ENCODE data around the gene RNF224. TPM values are rescaled to one million over a fixed set of nuclear protein-coding genes. Genes with fewer than 3 reads are reported as not detected.

The RNF224 gene
- polyA plus RNA-seq, 1 donor from 2014 or later, result not detected

GRCh38 chr9:137244486-137245449, 17.5 kb downstream of the RNF224 start:
- Histone ChIP-seq H2AFZ (ENCODE audit: low read depth, low read length) (no peak overlapping the region), H3K27me3 (ENCODE audit: insufficient read depth, low read depth, low read length) (no peaks in the 10 kb centered on the region), H3K9ac (ENCODE audit: low read length) (no peak overlapping the region), H3K36me3 (ENCODE audit: insufficient read depth, low read length) (no peaks in the 10 kb centered on the region), H3F3A (ENCODE audit: insufficient read depth, low read length, poor library complexity, severe bottlenecking) (no peaks in the 10 kb centered on the region), H3K4me3 (ENCODE audit: low read length) (no peak overlapping the region), H3K27ac (ENCODE audit: low read length) (no peak overlapping the region), H3K9me2 (ENCODE audit: insufficient read depth, low read length) (no peaks in the 10 kb centered on the region), H3K4me2 (ENCODE audit: low read length) (no peak overlapping the region), H3K9me3 (ENCODE audit: low read length) (no peaks in the 10 kb centered on the region), H4K20me1 (ENCODE audit: insufficient read depth) (no peaks in the 10 kb centered on the region), H3K79me2 (replicated peaks; ENCODE audit: insufficient read depth, low read length) (peaks cover 14% of the 10 kb centered on the region)
- TF ChIP-seq EP300 (conservative IDR thresholded peaks at IDR 0.05; ENCODE audit: poor library complexity, severe bottlenecking) (no peak), EZH2 (IDR thresholded peaks at IDR 0.05; ENCODE audit: borderline replicate concordance, insufficient read depth, low read length, poor library complexity, severe bottlenecking) (no peak), REST (IDR thresholded peaks at IDR 0.05; ENCODE audit: borderline replicate concordance) (no peak), MXI1 (conservative IDR thresholded peaks at IDR 0.05; ENCODE audit: poor library complexity, severe bottlenecking) (no peak), TAF1 (IDR thresholded peaks at IDR 0.05; ENCODE audit: low read depth) (no peak), CTCF (IDR thresholded peaks at IDR 0.05; ENCODE audit: poor library complexity, severe bottlenecking) (no peak), SMC3 (conservative IDR thresholded peaks at IDR 0.05; ENCODE audit: poor library complexity) (no peak), RAD21 (conservative IDR thresholded peaks at IDR 0.05) (no peak), POLR2AphosphoS5 (IDR thresholded peaks at IDR 0.05) (no peak)

GRCh38 chr9:137245450-137246421, 18.4 kb downstream of the RNF224 start:
- no peak overlapping the region for H3K27ac ChIP-seq (ENCODE audit: low read length)
- no peaks in the 10 kb centered on the region for H4K20me1 ChIP-seq (ENCODE audit: insufficient read depth)
- H3K9me2 ChIP-seq (ENCODE audit: insufficient read depth, low read length), result no peaks in the 10 kb centered on the region
- peaks cover 14% of the 10 kb centered on the region for H3K79me2 ChIP-seq (replicated peaks; ENCODE audit: insufficient read depth, low read length)
- H3K4me3 ChIP-seq (ENCODE audit: low read length), result no peak overlapping the region
- H3K9ac ChIP-seq (ENCODE audit: low read length), result no peak overlapping the region
- H2AFZ ChIP-seq (ENCODE audit: low read depth, low read length), result no peak overlapping the region
- H3K36me3 ChIP-seq (ENCODE audit: insufficient read depth, low read length), result no peaks in the 10 kb centered on the region
- H3K27me3 ChIP-seq (ENCODE audit: insufficient read depth, low read depth, low read length), result no peaks in the 10 kb centered on the region
- H3F3A ChIP-seq (ENCODE audit: insufficient read depth, low read length, poor library complexity, severe bottlenecking), result no peaks in the 10 kb centered on the region
- no peak overlapping the region for H3K4me2 ChIP-seq (ENCODE audit: low read length)
- no peaks in the 10 kb centered on the region for H3K9me3 ChIP-seq (ENCODE audit: low read length)
- TF ChIP-seq SMC3 (conservative IDR thresholded peaks at IDR 0.05; ENCODE audit: poor library complexity) (no peak), EP300 (conservative IDR thresholded peaks at IDR 0.05; ENCODE audit: poor library complexity, severe bottlenecking) (no peak), TAF1 (IDR thresholded peaks at IDR 0.05; ENCODE audit: low read depth) (no peak)
